ENCODE results near the gene COL23A1. TPM values are rescaled to one million over a fixed set of nuclear protein-coding genes. Genes with fewer than 3 reads are reported as not detected.

Gene COL23A1
- total and polyA plus RNA-seq, 2 of the 8 experiments (the other 6 are each of a cell fraction or from before 2014, with no cell fraction given) = 3.1 to 4.7 TPM

- no peak for TF ChIP-seq JUN (IDR thresholded peaks at IDR 0.05; ENCODE audit: low read depth, low read length)
- TF ChIP-seq SIRT6 (IDR thresholded peaks at IDR 0.05; ENCODE audit: low read length) = no peak
- TF ChIP-seq CREB1 (IDR thresholded peaks at IDR 0.05) = no peak
- no peak for TF ChIP-seq CBX8 (IDR thresholded peaks at IDR 0.05; ENCODE audit: borderline replicate concordance, low read depth, low read length)
Observed at GRCh38 chr5:178380541-178381074, 209.6 kb downstream of the COL23A1 start (continued).

All from H1 (cell line).